H1 (cell line): ENCODE measurements around the gene SSTR3. TPM values are rescaled to one million over a fixed set of nuclear protein-coding genes. Genes with fewer than 3 reads are reported as not detected.

Source experiments
- CTCF ChIA-PET: fragments of 300-600 bp; sonication (Branson Sonifier 250); formaldehyde crosslinking; loops from one replicate; lab custom pipeline; 2021; ENCODE audit not compliant: partially characterized antibody; lab: Charles Lee
- POLR2A ChIA-PET: fragments of 300-600 bp; sonication (Branson Sonifier 250); formaldehyde crosslinking; loops from one replicate; lab custom pipeline; 2021; ENCODE audit warnings: inconsistent platforms; ENCODE audit not compliant: partially characterized antibody; lab: Charles Lee
- DNase-seq, 2 experiments: peaks; one replicate each; pipeline versions ENCODE4 v3.0.0 to v3.0.0-alpha.2; 2010 to 2022; ENCODE audit warnings: low spot score in 2 of 2, low read depth in 1 of 2, mixed read lengths in 1 of 2
- FAIRE-seq: peaks from 2 replicates; lab custom pipeline; 2011; peaks lifted over from hg19 to GRCh38; lab: Jason Lieb, UNC
- H2AFZ ChIP-seq: 2 replicates; pipeline ENCODE4 v1.8.1; 2012; ENCODE audit warnings: low read length, inconsistent platforms
- H2AK5ac ChIP-seq: 2 replicates; pipeline ENCODE4 v1.6.1; 2013; ENCODE audit warnings: low read depth, low read length
- H2BK120ac ChIP-seq: replicated peaks from 2 replicates; pipeline ENCODE3; 2013; ENCODE audit warnings: low read depth, low read length, inconsistent platforms
- H2BK12ac ChIP-seq: 2 replicates; pipeline ENCODE4 v1.6.1; 2013; ENCODE audit warnings: low read depth, low read length
- H2BK15ac ChIP-seq: 2 replicates; pipeline ENCODE4 v1.6.1; 2013; ENCODE audit warnings: low read length
- H2BK20ac ChIP-seq: 2 replicates; pipeline ENCODE4 v1.6.1; 2013; ENCODE audit warnings: low read length
- H2BK5ac ChIP-seq: 2 replicates; pipeline ENCODE4 v1.6.1; 2013; ENCODE audit warnings: low read depth, low read length
- H3K14ac ChIP-seq: 2 replicates; pipeline ENCODE4 v1.6.1; 2013; ENCODE audit warnings: inconsistent platforms; ENCODE audit not compliant: insufficient read length
- H3K18ac ChIP-seq: 2 replicates; pipeline ENCODE4 v1.6.1; 2013; ENCODE audit warnings: low read length; ENCODE audit errors: extremely low read depth
- H3K23ac ChIP-seq: 2 replicates; pipeline ENCODE4 v1.6.1; 2013; ENCODE audit warnings: inconsistent platforms; ENCODE audit not compliant: insufficient read length
- H3K23me2 ChIP-seq: 2 replicates; pipeline ENCODE4 v1.6.1; 2013; ENCODE audit warnings: low read depth, low read length
- H3K27ac ChIP-seq: 2 replicates; pipeline ENCODE4 v1.6.1; 2011; ENCODE audit warnings: low read depth, low read length, inconsistent platforms
- H3K27me3 ChIP-seq, 4 experiments: replicated peaks in 1 of 4; 1 replicate in 1 of 4; 2 replicates in 3 of 4; pipeline versions ENCODE4 v1.6.1 to v1.8.1; 2011 to 2013; ENCODE audit warnings: low read length in 3 of 4, mild to moderate bottlenecking in 3 of 4, inconsistent platforms in 2 of 4, mixed read lengths in 2 of 4, moderate library complexity in 1 of 4; ENCODE audit not compliant: control insufficient read depth in 3 of 4, insufficient read depth in 3 of 4; ENCODE audit errors: extremely low read depth in 1 of 4
- H3K36me3 ChIP-seq, 4 experiments: 2 replicates each; pipeline versions ENCODE4 v1.6.1 to v1.8.1; 2011 to 2013; ENCODE audit warnings: mild to moderate bottlenecking in 4 of 4, low read length in 3 of 4, moderate library complexity in 2 of 4, control low read depth in 1 of 4, inconsistent platforms in 1 of 4; ENCODE audit not compliant: insufficient read depth in 4 of 4, control insufficient read depth in 2 of 4
- H3K4ac ChIP-seq: replicated peaks from 2 replicates; pipeline ENCODE3; 2013; ENCODE audit warnings: low read length, low read depth, mixed read lengths, inconsistent platforms; ENCODE audit not compliant: insufficient read length
- H3K4me1 ChIP-seq, 4 experiments: replicated peaks in 1 of 4; 1 replicate in 1 of 4; 2 replicates in 3 of 4; pipeline versions ENCODE4 v1.6.1 to v1.8.1; 2011 to 2013; ENCODE audit warnings: low read length in 3 of 4, inconsistent platforms in 2 of 4, mixed read lengths in 1 of 4; ENCODE audit not compliant: insufficient read depth in 4 of 4, control insufficient read depth in 3 of 4
- H3K4me2 ChIP-seq, 2 experiments: 2 replicates each; pipeline versions ENCODE4 v1.6.1 to v1.8.1; 2011 to 2013; ENCODE audit warnings: low read depth in 2 of 2, low read length in 2 of 2, control low read depth in 1 of 2, inconsistent platforms in 1 of 2, mild to moderate bottlenecking in 1 of 2; ENCODE audit not compliant: insufficient read depth in 1 of 2
- H3K4me3 ChIP-seq, 4 experiments: fragments of 200-600, 300-600 bp in 1 of 4; sonication (generic), shearing (Covaris generic), sonication (Bioruptor Twin) in 1 of 4; 2 replicates each; pipeline versions ENCODE4 v1.5.1 to v1.8.1; 2011 to 2016; ENCODE audit warnings: low read length in 4 of 4, low read depth in 3 of 4, control low read depth in 2 of 4, inconsistent platforms in 2 of 4, mild to moderate bottlenecking in 2 of 4, mixed read lengths in 1 of 4, moderate library complexity in 1 of 4; ENCODE audit not compliant: insufficient read depth in 2 of 4; ENCODE audit errors: extremely low read depth in 1 of 4
- H3K56ac ChIP-seq: replicated peaks from 2 replicates; pipeline ENCODE3; 2013; ENCODE audit warnings: low read depth, mild to moderate bottlenecking, mixed read lengths, low read length, inconsistent platforms; ENCODE audit not compliant: insufficient read length
- H3K79me1 ChIP-seq: 2 replicates; pipeline ENCODE4 v1.6.1; 2013; ENCODE audit warnings: low read depth, low read length, control low read depth
- H3K79me2 ChIP-seq, 2 experiments: 2 replicates each; pipeline versions ENCODE4 v1.6.1 to v1.8.1; 2012 to 2013; ENCODE audit warnings: low read length in 2 of 2, mild to moderate bottlenecking in 2 of 2, inconsistent platforms in 1 of 2; ENCODE audit not compliant: insufficient read depth in 2 of 2, control insufficient read depth in 1 of 2
- H3K9ac ChIP-seq, 4 experiments: replicated peaks in 1 of 4; 1 replicate in 1 of 4; 2 replicates in 3 of 4; pipeline versions ENCODE4 v1.6.1 to v1.8.1; 2011 to 2013; ENCODE audit warnings: low read depth in 3 of 4, low read length in 3 of 4, control low read depth in 2 of 4, mild to moderate bottlenecking in 2 of 4, moderate library complexity in 2 of 4, inconsistent platforms in 1 of 4; ENCODE audit errors: extremely low read depth in 1 of 4
- H3K9me3 ChIP-seq, 2 experiments: 2 replicates each; pipeline versions ENCODE4 v1.6.1 to v1.8.1; 2012 to 2013; ENCODE audit warnings: mild to moderate bottlenecking in 2 of 2, moderate library complexity in 2 of 2, control low read depth in 1 of 2, inconsistent platforms in 1 of 2, low read depth in 1 of 2, low read length in 1 of 2, mixed read lengths in 1 of 2; ENCODE audit not compliant: insufficient read depth in 2 of 2
- H4K20me1 ChIP-seq, 2 experiments: replicated peaks in 1 of 2; 2 replicates each; pipeline versions ENCODE3 to v1.8.1; 2011 to 2013; ENCODE audit warnings: inconsistent platforms in 2 of 2, low read length in 2 of 2, mild to moderate bottlenecking in 1 of 2; ENCODE audit not compliant: insufficient read depth in 2 of 2, control insufficient read depth in 1 of 2
- H4K5ac ChIP-seq: 2 replicates; pipeline ENCODE4 v1.6.1; 2013; ENCODE audit warnings: low read length, low read depth, mixed read lengths, inconsistent platforms; ENCODE audit not compliant: insufficient read length
- H4K8ac ChIP-seq: 2 replicates; pipeline ENCODE4 v1.8.0; 2013; ENCODE audit warnings: mild to moderate bottlenecking, moderate library complexity, low read length, inconsistent platforms; ENCODE audit not compliant: insufficient read depth; ENCODE audit errors: extremely low read depth
- H4K91ac ChIP-seq: replicated peaks from 2 replicates; pipeline ENCODE3; 2013; ENCODE audit warnings: low read length, mixed read lengths, inconsistent platforms; ENCODE audit not compliant: insufficient read length
- CTBP2 ChIP-seq: IDR thresholded peaks from 2 replicates; pipeline ENCODE4 v1.7.0; 2011; ENCODE audit warnings: borderline replicate concordance, mild to moderate bottlenecking, moderate library complexity, mixed read lengths, low read length; ENCODE audit not compliant: insufficient read depth, insufficient read length
- EGR1 ChIP-seq: IDR thresholded peaks from 2 replicates; pipeline ENCODE4 v1.6.1; 2011; ENCODE audit warnings: low read depth, low read length, borderline replicate concordance
- EZH2 ChIP-seq: fragments of 200-600 bp; sonication (generic); IDR thresholded peaks from 2 replicates; pipeline ENCODE4 v1.7.1; 2012; ENCODE audit warnings: low read depth, mild to moderate bottlenecking, moderate library complexity, low read length, inconsistent platforms; ENCODE audit not compliant: severe bottlenecking
- GABPA ChIP-seq: IDR thresholded peaks from 2 replicates; pipeline ENCODE4 v1.6.1; 2011; ENCODE audit warnings: mild to moderate bottlenecking, low read length, moderate library complexity, borderline replicate concordance; ENCODE audit not compliant: insufficient read depth
- KDM1A ChIP-seq: fragments of 200-600, 300-600 bp; sonication (generic); IDR thresholded peaks from 2 replicates; pipeline ENCODE4 v1.7.1; 2016; ENCODE audit warnings: mild to moderate bottlenecking, low read length, borderline replicate concordance
- NRF1 ChIP-seq: IDR thresholded peaks from 2 replicates; pipeline ENCODE4 v1.6.1; 2011; ENCODE audit warnings: mild to moderate bottlenecking, low read depth, low read length, improper control_type of control experiment
- RXRA ChIP-seq: IDR thresholded peaks from 2 replicates; pipeline ENCODE4 v1.6.1; 2011; ENCODE audit warnings: low read depth, mild to moderate bottlenecking, low read length, moderate library complexity; ENCODE audit not compliant: insufficient read depth
- YY1 ChIP-seq: IDR thresholded peaks from 2 replicates; pipeline ENCODE4 v1.6.1; 2011; ENCODE audit warnings: low read depth, mild to moderate bottlenecking, low read length
- polyA plus RNA-seq, 7 experiments: library from polyadenylated mRNA; depleted of rRNA in 3 of 7; stranded (reverse) in 5 of 7; unstranded in 2 of 7; fragments of >200 nt in 5 of 7; fragments of 200-250 nt in 2 of 7; gene quantifications; 1 replicate in 5 of 7; 2 replicates in 1 of 7; 4 replicates in 1 of 7; pipeline versions ENCODE4 v1.2.1 to v1.2.3, GENCODE V29; 2011 to 2013; ENCODE audit warnings: missing spikeins in 2 of 7, mixed read lengths in 2 of 7
- total RNA-seq: library from RNA; stranded (reverse); fragmentation: NEBNext Ultra II Directional; extraction: Animal tissue kit (Norgen Biotek cat#: 25700); gene quantifications from 2 replicates; pipeline ENCODE4 v1.2.1, GENCODE V29; 2021

Gene SSTR3
- total and polyA plus RNA-seq, 2 of the 8 experiments (the other 6 are each of a cell fraction or from before 2014, with no cell fraction given), result 0.22 to 0.77 TPM

- CTCF ChIA-PET, result interaction anchor here (1.1 to 1.5 kb wide), 3 partner anchors 11 to 129 kb away, joined by 3 to 5 read pairs (median 3); partner anchors contain the start of gene RAC2
- H3K4me2 ChIP-seq, result no peak overlapping the region
Measured at GRCh38 chr22:37255558-37256006, 43.3 kb upstream of the SSTR3 start.

More at GRCh38 chr22:37255558-37256006, 43.3 kb upstream of the SSTR3 start:
- H2AK5ac ChIP-seq, result no peak overlapping the region
- H2BK5ac ChIP-seq, result no peak overlapping the region
- FAIRE-seq, result no peak
- no peaks in the 10 kb centered on the region for H3K9me3 ChIP-seq
- H2BK12ac ChIP-seq, result no peak overlapping the region
- no peak overlapping the region for H4K8ac ChIP-seq
- H3K79me2 ChIP-seq, result no peaks in the 10 kb centered on the region
- no peak for TF ChIP-seq EGR1
- TF ChIP-seq YY1, result no peak
- no peak for TF ChIP-seq NRF1
- TF ChIP-seq EZH2, result no peak
- no peak for TF ChIP-seq KDM1A
- TF ChIP-seq RXRA, result no peak
- TF ChIP-seq GABPA, result no peak
- TF ChIP-seq CTBP2, result no peak
- H3K4ac ChIP-seq, result no peak overlapping the region
- no peak overlapping the region for H2AFZ ChIP-seq
- no peaks in the 10 kb centered on the region for H3K36me3 ChIP-seq
- no peak overlapping the region for H3K56ac ChIP-seq
- no peak overlapping the region for H3K18ac ChIP-seq
- no peaks in the 10 kb centered on the region for H4K20me1 ChIP-seq
- peaks cover 4 to 10% (median 5%) of the 10 kb centered on the region in 4 experiments for H3K4me1 ChIP-seq
- DNase-seq, result no peak
- H3K23ac ChIP-seq, result no peak overlapping the region
- H3K27ac ChIP-seq, result no peak overlapping the region
- POLR2A ChIA-PET, result no interaction called here
- no peak overlapping the region for H2BK15ac ChIP-seq
- no peak overlapping the region for H4K91ac ChIP-seq
- no peak overlapping the region for H3K9ac ChIP-seq
- no peaks in the 10 kb centered on the region; the same call in 1 of the 2 replicates for H3K23me2 ChIP-seq
- H3K14ac ChIP-seq, result no peak overlapping the region
- no peak overlapping the region for H2BK120ac ChIP-seq
- H3K27me3 ChIP-seq, result peaks cover 0 to 10% (median 6%) of the 10 kb centered on the region in 4 experiments; a peak in 2 of 7 replicates
- H3K4me3 ChIP-seq, result no peak overlapping the region
- H3K79me1 ChIP-seq, result no peaks in the 10 kb centered on the region
- no peak overlapping the region for H4K5ac ChIP-seq
- no peak overlapping the region for H2BK20ac ChIP-seq
